ENCODE data around the gene CPNE8. TPM values are rescaled to one million over a fixed set of nuclear protein-coding genes. Genes with fewer than 3 reads are reported as not detected.

CPNE8 gene
- total RNA-seq, 1 donor from 2014 or later = 9.4 TPM

DNA sequence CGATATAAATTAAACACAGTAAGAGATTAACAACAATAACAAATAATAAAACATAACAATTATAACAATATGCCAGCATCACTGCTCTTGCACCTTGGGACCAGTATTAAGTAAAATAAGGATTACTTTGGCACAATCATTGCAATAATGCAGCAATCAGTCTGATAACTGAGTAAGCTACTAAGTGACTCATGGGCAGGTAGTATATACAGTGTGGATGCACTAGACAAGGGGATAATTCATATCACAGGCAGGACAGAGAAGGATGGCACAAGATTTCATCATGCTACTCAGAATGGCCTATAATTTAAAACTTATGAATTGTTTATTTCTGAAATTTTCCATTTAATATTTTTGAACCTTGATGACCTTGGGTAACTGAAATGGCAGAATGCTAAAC lies 298.1 kb downstream of the CPNE8 start:
- Mint-ChIP-seq H3K4me3 (ENCODE audit: unreplicated experiment) (no peak overlapping the region), H3K36me3 (ENCODE audit: low read depth, unreplicated experiment) (no peaks in the 10 kb centered on the region), H3K4me1 (ENCODE audit: low read depth, unreplicated experiment) (no peaks in the 10 kb centered on the region), H3K9me3 (ENCODE audit: unreplicated experiment) (peaks cover 5% of the 10 kb centered on the region), H3K27me3 (ENCODE audit: low read depth, unreplicated experiment) (no peaks in the 10 kb centered on the region), H3K27ac (ENCODE audit: unreplicated experiment) (no peak overlapping the region)
- TF ChIP-seq EZH2 (IDR thresholded peaks at IDR 0.05; ENCODE audit: insufficient read depth, low read length) = no peak
- TF ChIP-seq, protein P1, sequence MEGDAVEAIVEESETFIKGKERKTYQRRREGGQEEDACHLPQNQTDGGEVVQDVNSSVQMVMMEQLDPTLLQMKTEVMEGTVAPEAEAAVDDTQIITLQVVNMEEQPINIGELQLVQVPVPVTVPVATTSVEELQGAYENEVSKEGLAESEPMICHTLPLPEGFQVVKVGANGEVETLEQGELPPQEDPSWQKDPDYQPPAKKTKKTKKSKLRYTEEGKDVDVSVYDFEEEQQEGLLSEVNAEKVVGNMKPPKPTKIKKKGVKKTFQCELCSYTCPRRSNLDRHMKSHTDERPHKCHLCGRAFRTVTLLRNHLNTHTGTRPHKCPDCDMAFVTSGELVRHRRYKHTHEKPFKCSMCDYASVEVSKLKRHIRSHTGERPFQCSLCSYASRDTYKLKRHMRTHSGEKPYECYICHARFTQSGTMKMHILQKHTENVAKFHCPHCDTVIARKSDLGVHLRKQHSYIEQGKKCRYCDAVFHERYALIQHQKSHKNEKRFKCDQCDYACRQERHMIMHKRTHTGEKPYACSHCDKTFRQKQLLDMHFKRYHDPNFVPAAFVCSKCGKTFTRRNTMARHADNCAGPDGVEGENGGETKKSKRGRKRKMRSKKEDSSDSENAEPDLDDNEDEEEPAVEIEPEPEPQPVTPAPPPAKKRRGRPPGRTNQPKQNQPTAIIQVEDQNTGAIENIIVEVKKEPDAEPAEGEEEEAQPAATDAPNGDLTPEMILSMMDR (IDR thresholded peaks at IDR 0.05; ENCODE audit: insufficient read depth, low read depth, low read length) = no peak
- FAIRE-seq (no peak), DNase-seq (ENCODE audit: low read depth) (no peak)
- Histone ChIP-seq H3K79me2 (ENCODE audit: insufficient read depth, low read length) (no peaks in the 10 kb centered on the region), H3K27ac (ENCODE audit: low read depth, low read length) (no peak overlapping the region), H3K36me3 (ENCODE audit: insufficient read depth, low read length) (no peaks in the 10 kb centered on the region), H3K27me3 (ENCODE audit: insufficient read depth, low read length) (no peaks in the 10 kb centered on the region), H3K4me2 (ENCODE audit: low read length) (no peak overlapping the region), H2AFZ (ENCODE audit: low read depth, low read length) (no peak overlapping the region), H4K20me1 (ENCODE audit: insufficient read depth, low read length) (no peaks in the 10 kb centered on the region), H3K9ac (ENCODE audit: low read length) (no peak overlapping the region), H3K9me3 (ENCODE audit: insufficient read depth, low read depth, low read length) (no peaks in the 10 kb centered on the region), H3K4me1 (ENCODE audit: insufficient read depth, low read length) (no peaks in the 10 kb centered on the region), H3K4me3 (ENCODE audit: insufficient read depth, low read depth, low read length) (no peak overlapping the region)
